Activated CD8-positive, alpha-beta memory T cell treated with anti-CD3 and anti-CD28 coated beads, Interleukin-2, amount 50 U/mL, for 24 hours (primary cell): ENCODE measurements around the gene PMPCA.
"Not testable (repeated sequence)": the region's sequence is repeated elsewhere in the genome, so short reads cannot be mapped to it uniquely, and the experiment has no call there.

Experiments
- DNase-seq: peaks from one replicate; pipeline ENCODE4 v3.0.0-alpha.2; 2020; ENCODE audit errors: extremely low read depth

PMPCA gene

GRCh38 chr9:136394312-136395019 is 16.0 kb upstream of the PMPCA start:
- DNase-seq: no peak

DNA sequence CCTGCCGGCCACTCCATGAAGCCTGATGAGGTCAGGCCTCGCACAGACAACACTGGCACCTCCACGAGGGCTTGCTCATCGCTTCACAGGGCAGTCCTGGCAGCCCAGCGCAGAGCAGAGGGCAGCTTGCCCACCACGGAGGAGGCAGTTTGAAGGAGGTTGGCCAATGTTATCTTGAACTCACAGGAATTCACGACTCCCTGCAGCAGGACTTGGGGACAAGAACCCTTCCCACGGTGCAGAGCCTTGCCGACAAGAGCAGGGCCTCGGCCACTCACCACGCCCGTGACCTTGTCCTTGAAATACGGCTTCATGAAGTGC is 15.5 kb upstream of the PMPCA start:
- no peak for DNase-seq

GRCh38 chr9:136395345-136396218 is 14.9 kb upstream of the PMPCA start:
- no peak for DNase-seq

DNA sequence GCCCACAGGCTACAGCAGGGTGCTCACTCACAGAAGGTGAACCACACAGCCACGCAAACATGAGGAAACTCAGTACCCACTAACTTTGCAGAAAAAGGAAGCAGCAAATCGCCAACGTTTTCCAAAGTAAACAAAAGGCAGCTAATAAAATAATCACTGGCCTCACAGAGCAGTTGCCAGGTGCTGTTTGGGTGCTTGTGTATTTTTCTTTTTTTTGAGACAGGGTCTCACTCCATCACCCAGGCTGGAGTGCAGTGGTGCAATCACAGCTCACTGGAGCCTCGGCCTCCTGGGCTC is 14.3 kb upstream of the PMPCA start:
- no peak for DNase-seq

DNA sequence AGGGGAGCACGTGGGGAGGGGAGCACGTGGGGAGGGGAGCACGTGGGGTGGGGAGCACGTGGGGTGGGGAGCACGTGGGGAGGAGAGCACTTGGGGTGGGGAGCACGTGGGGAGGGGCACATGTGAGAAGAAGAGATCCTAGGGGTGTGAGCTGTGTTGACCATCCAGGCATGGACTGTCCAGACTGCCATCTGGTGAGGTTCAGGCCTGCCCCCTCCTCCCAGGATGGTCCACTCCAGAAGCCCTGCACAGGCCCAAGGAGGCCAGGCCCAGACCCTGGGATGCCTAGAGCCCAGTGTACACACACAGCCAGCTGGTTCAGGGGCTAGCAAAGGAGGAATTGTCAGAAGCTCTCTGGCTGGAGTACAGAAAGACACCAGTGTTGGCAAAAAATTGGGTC is 12.8 kb upstream of the PMPCA start:
- no peak for DNase-seq

GRCh38 chr9:136398286-136398685 is 12.2 kb upstream of the PMPCA start:
- DNase-seq: no peak

- DNase-seq: no peak
Measured at GRCh38 chr9:136399176-136400037, 11.1 kb upstream of the PMPCA start.

- no peak for DNase-seq
Measured at GRCh38 chr9:136400038-136400834, 10.2 kb upstream of the PMPCA start, which contains the start of gene SNAPC4. Gene SNAPC4, minus strand, starts transcription at chr9:136400170. Its CDS starts 1,742 bp downstream, at chr9:136398428.

DNA sequence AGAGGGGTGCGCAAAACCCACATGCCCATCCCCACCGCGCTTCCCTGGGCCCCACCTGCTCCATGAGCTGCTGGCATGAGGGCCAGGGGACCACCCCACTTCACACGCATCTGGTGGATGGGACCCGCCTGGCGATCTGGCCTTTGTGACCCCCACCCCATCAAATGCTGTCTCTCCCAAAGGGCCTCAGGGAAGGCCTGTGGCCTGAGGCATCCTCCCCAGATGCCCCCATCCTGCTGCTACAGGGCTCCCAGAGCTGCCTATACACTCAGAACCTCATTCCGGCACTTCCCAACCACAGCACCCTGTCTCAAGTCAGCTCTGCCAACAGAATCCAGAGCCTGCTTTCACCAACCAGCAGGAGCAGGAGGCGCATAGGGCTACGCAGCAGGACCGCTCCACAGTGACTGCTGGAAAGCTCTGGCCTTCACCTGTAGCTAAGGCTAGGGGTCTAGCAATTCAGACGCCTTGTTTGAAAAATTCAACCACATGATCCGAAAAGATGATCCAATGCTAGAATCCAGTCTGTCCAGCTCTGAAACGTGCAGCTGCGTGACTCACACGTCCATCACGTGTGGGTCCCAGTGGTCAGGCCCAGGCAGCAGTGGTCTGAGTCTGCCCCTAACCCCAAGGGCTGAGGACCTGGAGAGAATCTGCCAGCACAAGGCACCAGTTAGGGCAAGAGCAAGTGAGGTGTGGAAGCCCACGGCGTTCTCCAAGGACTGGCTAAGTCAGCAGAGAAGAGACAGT is 9.1 kb upstream of the PMPCA start:
- no peak for DNase-seq

DNA sequence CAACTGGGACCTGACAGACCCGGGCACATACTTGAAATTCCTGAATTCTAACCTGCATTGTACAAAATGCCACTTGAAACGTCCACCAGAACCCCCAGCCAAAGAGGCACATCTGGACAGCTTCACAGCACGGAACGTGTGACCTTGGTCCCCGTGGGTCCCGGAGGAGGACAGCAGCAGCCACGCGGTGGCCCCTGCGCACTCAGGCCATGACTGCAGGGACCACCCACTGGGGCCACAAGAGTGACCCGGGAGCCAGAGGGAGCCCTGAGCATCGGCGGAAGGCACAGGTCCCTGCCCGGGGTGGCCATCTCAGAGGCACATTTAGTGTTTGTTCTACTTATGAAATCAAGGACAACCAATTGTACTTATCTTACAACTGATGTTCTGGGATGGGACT is 8.4 kb upstream of the PMPCA start:
- no peak for DNase-seq

DNA sequence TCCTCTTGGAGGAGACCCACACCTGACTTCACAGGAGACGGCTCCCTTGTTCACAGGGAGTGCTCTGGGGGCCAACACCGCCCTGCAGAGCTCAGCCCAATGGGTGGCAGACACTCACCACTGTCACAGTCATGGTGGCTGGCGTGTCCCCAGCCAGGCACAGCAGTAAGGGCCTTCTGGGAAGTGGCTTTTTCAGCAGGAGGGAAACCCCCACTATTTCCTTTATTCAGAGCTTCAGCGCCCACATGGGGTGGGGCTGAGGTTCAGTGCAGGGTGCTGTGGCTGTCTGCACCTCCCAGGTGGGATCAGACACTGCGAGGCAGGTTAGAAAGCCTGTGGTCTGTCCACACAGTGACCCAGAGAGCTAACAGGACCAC is 6.9 kb upstream of the PMPCA start:
- DNase-seq: no peak

DNA sequence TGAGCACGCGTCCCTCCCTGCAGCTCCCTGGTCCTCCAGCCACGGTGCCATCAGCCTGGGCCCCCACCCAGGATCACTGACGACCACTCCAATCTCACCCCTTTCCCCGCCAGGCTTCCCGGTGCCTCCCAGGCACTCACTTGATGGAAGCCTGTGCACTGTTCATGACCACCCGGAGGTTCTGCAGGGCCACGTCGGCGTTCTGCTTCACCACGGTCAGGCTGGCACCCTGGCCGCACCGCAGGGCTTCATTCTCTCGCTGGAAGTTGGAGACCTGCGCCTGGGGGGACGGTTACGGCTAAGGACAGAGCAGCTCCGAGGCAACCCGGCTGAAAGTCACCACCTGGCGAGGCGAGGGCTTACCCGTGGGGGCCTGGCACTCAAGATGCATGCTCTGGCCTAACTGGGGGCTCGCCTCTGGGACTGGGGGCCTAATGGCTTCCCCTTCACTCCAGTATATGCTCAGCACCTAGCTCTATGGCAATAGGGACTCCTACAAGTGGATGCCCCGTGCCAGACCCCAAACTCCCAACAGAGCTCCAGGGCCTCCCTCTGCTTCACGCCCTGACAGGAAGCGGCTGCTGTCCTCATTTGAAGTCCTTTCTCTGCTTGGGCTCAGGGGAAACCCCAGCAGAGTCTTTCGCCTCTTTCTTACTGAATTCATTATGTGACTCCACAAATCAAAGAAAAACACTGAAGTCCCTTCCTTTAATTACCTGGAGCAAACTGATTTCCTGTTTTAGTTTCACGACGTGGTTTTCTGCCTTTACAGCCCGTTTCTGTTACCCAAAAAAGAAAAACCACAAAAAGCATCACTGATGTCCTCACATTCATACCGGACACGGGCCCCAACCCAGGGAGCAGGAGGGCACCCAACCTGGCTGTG is 6.3 kb upstream of the PMPCA start:
- no peak for DNase-seq

DNA sequence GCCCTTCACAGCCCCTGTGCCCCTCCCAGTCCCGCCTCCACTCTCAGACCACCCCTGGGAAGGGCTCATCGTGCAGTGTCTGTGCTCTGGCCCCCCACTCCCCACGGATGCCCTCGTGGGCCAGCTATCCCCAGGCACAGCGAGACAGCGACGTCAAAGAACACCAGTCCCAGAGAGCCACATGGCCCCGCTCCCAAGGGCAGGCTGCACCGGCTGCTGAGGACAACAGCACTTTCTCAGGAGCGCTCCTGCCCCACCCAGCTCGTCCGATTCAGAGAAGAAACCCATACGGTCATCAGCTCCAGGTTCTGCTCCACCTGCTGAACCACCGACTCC is 5.7 kb upstream of the PMPCA start:
- DNase-seq: no peak

GRCh38 chr9:136405481-136405880 is 5.0 kb upstream of the PMPCA start:
- no peak for DNase-seq

DNA sequence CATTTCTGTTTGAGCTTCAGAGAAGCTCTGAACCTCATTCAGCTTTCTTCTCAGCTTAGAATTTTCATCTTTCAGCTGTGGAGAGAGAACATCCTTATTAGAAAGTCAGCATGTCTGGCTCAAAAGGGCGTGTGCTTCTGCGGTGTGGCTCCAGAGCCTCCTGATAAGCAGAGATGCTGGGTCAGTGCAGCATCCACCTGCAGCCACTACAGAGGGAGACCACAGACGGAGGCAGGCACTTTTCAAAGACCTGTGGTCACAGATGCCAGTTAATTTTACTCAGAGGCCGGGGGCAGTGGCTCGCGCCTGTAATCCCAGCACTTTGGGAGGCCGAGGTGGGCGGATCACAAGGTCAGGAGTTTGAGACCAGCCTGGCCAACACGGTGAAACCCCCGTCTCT is 4.6 kb upstream of the PMPCA start:
- not testable (repeated sequence) for DNase-seq

DNA sequence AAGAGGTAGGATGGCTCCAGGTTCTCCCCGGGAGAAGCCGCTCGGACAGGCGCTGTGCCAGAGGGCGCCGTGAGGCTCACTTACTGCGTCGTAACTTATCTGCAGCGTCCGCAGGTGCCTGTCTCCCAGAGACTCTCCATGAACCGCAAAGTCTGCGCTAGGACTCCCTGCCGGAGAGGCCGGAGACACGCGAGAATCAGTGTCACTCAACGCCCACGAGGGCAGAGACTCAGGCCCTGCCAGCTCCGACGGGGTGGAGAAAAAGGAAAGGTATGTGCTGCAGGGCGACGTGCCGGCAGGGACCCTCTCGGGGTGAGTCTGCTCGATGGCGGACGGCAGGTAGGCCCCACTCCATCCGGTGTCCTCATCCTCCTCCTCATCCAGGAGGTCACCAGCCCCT is 3.4 kb upstream of the PMPCA start:
- DNase-seq: not testable (repeated sequence)

DNA sequence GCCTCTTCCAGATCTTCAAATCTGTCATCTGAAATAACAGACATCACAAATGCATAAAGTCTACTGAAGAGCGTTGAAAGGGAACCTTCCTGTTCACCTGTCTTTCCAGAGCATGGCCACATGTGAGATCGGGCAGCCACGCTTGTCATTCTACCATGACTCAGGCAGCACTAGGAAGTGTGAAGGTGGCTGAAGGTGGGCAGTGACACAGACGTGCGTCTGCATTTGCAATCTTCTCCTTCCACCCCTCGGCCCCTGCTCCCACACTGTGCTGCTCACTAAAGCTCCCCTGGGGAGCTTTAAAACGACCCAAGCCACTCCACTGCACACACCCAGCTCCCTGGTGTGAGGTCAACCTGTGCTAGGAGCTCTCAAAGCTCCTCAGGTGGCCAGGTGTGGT is 2.5 kb upstream of the PMPCA start:
- DNase-seq: no peak

GRCh38 chr9:136409557-136410455 is 652 bp upstream of the PMPCA start:
- no peak for DNase-seq

DNA sequence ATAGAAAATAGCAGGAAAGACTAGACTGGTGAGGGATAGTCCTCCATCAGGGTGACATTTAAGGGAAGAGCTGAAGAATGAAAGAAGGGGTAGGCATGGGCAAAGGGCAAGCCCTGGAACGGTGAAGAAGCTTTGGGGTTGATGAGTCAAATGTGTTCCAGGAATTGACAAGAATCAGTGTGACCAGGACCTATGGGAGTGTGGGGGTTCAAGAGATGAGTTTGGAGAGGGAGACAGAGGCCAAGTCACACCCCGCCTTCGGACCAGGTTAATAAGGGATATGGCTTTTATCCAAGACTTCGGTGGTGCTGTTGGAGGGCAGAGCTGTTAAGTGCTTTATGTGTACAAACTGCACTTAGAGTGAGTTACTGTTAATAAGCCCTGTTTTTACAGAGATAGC is 920 bp downstream of the PMPCA start:
- DNase-seq: no peak
